H1 (cell line): ENCODE results near the gene CGREF1. TPM values are rescaled to one million over a fixed set of nuclear protein-coding genes. Genes with fewer than 3 reads are reported as not detected.

ENCODE experiments used
- CEBPB ChIP-seq: IDR thresholded peaks from 2 replicates; pipeline ENCODE4 v1.6.1; 2012; ENCODE audit warnings: low read depth, low read length
- EZH2 ChIP-seq: fragments of 200-600 bp; sonication (generic); IDR thresholded peaks from 2 replicates; pipeline ENCODE4 v1.7.1; 2012; ENCODE audit warnings: low read depth, mild to moderate bottlenecking, moderate library complexity, low read length, inconsistent platforms; ENCODE audit not compliant: severe bottlenecking
- GABPA ChIP-seq: IDR thresholded peaks from 2 replicates; pipeline ENCODE4 v1.6.1; 2011; ENCODE audit warnings: mild to moderate bottlenecking, low read length, moderate library complexity, borderline replicate concordance; ENCODE audit not compliant: insufficient read depth
- JUN ChIP-seq: IDR thresholded peaks from 2 replicates; pipeline ENCODE4 v1.6.1; 2011; ENCODE audit warnings: low read depth, mild to moderate bottlenecking, improper control_type of control experiment, low read length
- MAFK ChIP-seq: IDR thresholded peaks from 2 replicates; pipeline ENCODE4 v1.6.1; 2012; ENCODE audit warnings: low read depth, mild to moderate bottlenecking, improper control_type of control experiment, low read length
- NANOG ChIP-seq: IDR thresholded peaks from 2 replicates; pipeline ENCODE4 v1.6.1; 2011; ENCODE audit warnings: low read length, low read depth, mild to moderate bottlenecking, inconsistent platforms; ENCODE audit not compliant: insufficient read depth, poor library complexity, severe bottlenecking
- NRF1 ChIP-seq: IDR thresholded peaks from 2 replicates; pipeline ENCODE4 v1.6.1; 2011; ENCODE audit warnings: mild to moderate bottlenecking, low read depth, low read length, improper control_type of control experiment
- SAP30 ChIP-seq: fragments of 300-600 bp; sonication (generic); IDR thresholded peaks from 2 replicates; pipeline ENCODE4 v1.7.1; 2012; ENCODE audit warnings: low read length, moderate library complexity, mild to moderate bottlenecking, inconsistent platforms; ENCODE audit not compliant: insufficient read depth, insufficient replicate concordance
- SP2 ChIP-seq: IDR thresholded peaks from 2 replicates; pipeline ENCODE4 v1.6.1; 2012; ENCODE audit warnings: mild to moderate bottlenecking, low read length, inconsistent platforms
- polyA plus RNA-seq, 7 experiments: library from polyadenylated mRNA; depleted of rRNA in 3 of 7; stranded (reverse) in 5 of 7; unstranded in 2 of 7; fragments of >200 nt in 5 of 7; fragments of 200-250 nt in 2 of 7; gene quantifications; 1 replicate in 5 of 7; 2 replicates in 1 of 7; 4 replicates in 1 of 7; pipeline versions ENCODE4 v1.2.1 to v1.2.3, GENCODE V29; 2011 to 2013; ENCODE audit warnings: missing spikeins in 2 of 7, mixed read lengths in 2 of 7
- total RNA-seq: library from RNA; stranded (reverse); fragmentation: NEBNext Ultra II Directional; extraction: Animal tissue kit (Norgen Biotek cat#: 25700); gene quantifications from 2 replicates; pipeline ENCODE4 v1.2.1, GENCODE V29; 2021
- TF ChIP-seq, protein P1 (sequence below): fragments of 300-600 bp; sonication (generic); IDR thresholded peaks from 2 replicates; pipeline ENCODE4 v1.7.1; 2012; ENCODE audit warnings: low read length, moderate library complexity, mild to moderate bottlenecking, inconsistent platforms; ENCODE audit not compliant: insufficient replicate concordance

CGREF1 gene
- total and polyA plus RNA-seq, 2 of the 8 experiments (the other 6 are each of a cell fraction or from before 2014, with no cell fraction given), result 2.5 to 3.4 TPM

DNA sequence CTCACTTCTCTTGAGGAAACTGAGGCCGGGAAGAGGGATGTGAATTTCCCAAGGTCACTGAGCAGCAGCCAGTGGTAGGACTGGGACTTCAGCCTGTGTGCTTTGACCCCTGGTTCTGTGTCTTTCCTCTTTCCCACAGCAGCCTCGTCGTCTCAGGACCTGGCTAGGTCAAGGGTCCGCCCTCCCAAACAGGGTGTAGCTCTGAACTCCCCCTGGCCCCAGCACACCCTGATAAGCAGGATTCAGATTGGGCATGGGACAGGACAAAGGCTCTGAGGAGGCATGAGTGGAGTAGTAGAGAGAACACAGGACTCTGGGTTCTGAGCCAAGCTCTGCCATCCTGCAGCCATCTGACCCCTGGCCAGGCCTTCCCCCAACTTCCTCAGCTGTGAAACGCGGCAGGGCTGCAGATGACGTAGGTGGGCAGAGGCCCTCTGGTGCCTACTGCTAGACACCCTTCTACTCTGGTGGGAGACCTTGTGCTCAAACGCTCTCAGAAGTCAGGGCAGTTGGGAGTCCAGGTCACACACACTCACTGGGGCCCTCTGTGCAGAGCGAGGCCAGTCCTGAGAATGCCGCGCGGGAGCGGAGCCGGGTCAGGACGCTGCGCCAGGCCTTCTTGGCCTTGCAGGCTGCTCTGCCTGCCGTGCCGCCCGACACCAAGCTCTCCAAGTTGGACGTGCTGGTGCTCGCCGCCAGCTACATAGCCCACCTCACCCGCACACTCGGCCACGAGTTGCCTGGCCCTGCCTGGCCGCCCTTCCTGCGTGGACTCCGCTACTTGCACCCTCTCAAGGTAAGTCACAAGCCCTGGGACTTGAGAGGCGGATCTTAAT is 30.9 kb upstream of the CGREF1 start (continued):
- TF ChIP-seq, protein P1, sequence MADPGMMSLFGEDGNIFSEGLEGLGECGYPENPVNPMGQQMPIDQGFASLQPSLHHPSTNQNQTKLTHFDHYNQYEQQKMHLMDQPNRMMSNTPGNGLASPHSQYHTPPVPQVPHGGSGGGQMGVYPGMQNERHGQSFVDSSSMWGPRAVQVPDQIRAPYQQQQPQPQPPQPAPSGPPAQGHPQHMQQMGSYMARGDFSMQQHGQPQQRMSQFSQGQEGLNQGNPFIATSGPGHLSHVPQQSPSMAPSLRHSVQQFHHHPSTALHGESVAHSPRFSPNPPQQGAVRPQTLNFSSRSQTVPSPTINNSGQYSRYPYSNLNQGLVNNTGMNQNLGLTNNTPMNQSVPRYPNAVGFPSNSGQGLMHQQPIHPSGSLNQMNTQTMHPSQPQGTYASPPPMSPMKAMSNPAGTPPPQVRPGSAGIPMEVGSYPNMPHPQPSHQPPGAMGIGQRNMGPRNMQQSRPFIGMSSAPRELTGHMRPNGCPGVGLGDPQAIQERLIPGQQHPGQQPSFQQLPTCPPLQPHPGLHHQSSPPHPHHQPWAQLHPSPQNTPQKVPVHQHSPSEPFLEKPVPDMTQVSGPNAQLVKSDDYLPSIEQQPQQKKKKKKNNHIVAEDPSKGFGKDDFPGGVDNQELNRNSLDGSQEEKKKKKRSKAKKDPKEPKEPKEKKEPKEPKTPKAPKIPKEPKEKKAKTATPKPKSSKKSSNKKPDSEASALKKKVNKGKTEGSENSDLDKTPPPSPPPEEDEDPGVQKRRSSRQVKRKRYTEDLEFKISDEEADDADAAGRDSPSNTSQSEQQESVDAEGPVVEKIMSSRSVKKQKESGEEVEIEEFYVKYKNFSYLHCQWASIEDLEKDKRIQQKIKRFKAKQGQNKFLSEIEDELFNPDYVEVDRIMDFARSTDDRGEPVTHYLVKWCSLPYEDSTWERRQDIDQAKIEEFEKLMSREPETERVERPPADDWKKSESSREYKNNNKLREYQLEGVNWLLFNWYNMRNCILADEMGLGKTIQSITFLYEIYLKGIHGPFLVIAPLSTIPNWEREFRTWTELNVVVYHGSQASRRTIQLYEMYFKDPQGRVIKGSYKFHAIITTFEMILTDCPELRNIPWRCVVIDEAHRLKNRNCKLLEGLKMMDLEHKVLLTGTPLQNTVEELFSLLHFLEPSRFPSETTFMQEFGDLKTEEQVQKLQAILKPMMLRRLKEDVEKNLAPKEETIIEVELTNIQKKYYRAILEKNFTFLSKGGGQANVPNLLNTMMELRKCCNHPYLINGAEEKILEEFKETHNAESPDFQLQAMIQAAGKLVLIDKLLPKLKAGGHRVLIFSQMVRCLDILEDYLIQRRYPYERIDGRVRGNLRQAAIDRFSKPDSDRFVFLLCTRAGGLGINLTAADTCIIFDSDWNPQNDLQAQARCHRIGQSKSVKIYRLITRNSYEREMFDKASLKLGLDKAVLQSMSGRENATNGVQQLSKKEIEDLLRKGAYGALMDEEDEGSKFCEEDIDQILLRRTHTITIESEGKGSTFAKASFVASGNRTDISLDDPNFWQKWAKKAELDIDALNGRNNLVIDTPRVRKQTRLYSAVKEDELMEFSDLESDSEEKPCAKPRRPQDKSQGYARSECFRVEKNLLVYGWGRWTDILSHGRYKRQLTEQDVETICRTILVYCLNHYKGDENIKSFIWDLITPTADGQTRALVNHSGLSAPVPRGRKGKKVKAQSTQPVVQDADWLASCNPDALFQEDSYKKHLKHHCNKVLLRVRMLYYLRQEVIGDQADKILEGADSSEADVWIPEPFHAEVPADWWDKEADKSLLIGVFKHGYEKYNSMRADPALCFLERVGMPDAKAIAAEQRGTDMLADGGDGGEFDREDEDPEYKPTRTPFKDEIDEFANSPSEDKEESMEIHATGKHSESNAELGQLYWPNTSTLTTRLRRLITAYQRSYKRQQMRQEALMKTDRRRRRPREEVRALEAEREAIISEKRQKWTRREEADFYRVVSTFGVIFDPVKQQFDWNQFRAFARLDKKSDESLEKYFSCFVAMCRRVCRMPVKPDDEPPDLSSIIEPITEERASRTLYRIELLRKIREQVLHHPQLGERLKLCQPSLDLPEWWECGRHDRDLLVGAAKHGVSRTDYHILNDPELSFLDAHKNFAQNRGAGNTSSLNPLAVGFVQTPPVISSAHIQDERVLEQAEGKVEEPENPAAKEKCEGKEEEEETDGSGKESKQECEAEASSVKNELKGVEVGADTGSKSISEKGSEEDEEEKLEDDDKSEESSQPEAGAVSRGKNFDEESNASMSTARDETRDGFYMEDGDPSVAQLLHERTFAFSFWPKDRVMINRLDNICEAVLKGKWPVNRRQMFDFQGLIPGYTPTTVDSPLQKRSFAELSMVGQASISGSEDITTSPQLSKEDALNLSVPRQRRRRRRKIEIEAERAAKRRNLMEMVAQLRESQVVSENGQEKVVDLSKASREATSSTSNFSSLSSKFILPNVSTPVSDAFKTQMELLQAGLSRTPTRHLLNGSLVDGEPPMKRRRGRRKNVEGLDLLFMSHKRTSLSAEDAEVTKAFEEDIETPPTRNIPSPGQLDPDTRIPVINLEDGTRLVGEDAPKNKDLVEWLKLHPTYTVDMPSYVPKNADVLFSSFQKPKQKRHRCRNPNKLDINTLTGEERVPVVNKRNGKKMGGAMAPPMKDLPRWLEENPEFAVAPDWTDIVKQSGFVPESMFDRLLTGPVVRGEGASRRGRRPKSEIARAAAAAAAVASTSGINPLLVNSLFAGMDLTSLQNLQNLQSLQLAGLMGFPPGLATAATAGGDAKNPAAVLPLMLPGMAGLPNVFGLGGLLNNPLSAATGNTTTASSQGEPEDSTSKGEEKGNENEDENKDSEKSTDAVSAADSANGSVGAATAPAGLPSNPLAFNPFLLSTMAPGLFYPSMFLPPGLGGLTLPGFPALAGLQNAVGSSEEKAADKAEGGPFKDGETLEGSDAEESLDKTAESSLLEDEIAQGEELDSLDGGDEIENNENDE, result no peak
- TF ChIP-seq JUN (no peak), NANOG (no peak), GABPA (no peak), CEBPB (no peak), SP2 (no peak), SAP30 (no peak), MAFK (no peak), NRF1 (no peak), EZH2 (no peak)
